Measurements from ENCODE around the gene MYLK.

The MYLK gene

GRCh38 chr3:123571973-123572365 is 312.2 kb downstream of the MYLK start:
- DNase-seq = no peak

- DNase-seq = no peak
These were observed 312.7 kb downstream of the MYLK start for GRCh38 chr3:123571264-123571972.

DNA sequence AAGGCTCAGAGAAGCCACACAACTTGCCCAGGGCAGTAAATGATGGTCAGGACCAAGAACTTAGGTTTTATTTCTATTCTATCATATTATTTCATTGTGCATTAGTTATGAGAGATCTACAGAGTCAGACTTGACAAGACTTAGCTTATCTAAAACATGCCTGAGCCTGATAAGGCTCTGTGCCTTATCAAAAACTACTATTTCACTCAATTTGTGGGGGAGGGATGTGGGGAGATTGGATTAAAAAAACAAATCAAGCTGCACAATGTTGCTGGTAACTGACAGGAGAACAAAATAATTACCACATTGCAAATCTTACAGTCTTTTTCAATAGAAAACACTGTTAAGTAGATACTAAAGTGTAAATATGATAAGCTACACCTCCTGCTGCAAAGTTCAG is 315.3 kb downstream of the MYLK start:
- DNase-seq = no peak

DNA sequence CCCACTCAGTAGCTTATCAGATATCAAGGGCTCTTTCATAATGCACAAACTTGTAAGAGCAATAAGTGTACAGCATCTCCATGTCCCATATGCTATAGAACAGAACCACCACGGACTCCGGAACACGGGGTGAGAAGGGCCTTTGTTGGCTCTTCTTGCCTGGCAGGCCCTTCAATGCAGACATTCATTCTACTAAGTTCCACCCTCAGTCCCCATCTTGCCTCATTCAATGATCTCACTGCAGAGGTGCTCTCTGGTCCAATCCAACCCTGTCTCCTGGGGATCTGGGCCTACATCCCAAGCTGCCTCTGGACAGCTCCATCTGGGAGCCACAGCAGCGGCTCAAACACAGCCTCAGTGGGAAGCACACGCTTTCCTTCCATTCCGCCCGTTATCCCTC is 316.1 kb downstream of the MYLK start:
- DNase-seq = no peak

DNA sequence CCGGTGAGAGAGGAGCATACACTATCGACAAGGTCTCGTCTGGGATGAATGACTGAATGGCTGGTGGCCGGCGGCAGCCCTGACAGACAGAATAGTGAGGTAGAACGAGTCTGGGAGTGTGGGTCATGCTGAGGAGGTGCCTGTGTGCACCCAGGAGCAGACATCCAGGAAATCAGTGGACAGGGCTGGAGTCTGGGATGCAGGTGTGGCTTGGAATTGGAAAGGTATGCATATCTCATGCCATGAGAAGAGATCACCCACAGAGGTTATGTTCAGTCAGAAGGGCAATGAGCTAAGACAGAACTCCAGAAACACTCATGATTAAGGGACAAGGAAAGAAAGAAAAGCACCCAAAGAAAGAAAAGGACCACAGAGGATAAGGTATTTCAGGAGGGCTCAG is 320.1 kb downstream of the MYLK start:
- DNase-seq = no peak

GRCh38 chr3:123562547-123562946 is 321.6 kb downstream of the MYLK start:
- DNase-seq = no peak

DNA sequence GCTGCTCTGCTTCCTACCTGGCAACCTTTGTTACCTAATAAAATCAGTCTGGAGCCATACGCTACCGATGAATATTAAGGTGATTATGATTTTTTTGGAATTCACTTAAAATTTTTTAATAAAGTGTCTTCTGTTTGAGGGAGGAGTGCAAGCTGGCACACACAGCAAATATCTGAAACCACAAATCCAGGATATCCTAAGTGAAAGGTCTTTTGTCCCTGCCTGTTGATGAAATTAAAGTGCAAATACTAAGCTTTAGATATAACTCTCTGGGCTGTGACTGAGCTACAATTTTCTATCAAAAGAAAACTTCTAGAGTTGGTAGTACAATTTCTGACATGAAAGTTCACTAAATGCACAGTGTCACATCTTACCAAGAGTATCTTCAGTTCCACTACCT is 322.9 kb downstream of the MYLK start:
- no peak for DNase-seq

All from kidney glomerular epithelial cell (primary cell).